Glomerular endothelial cell (primary cell): ENCODE measurements around the gene DIDO1. TPM values are rescaled to one million over a fixed set of nuclear protein-coding genes. Genes with fewer than 3 reads are reported as not detected.

Source experiments
- DNase-seq: peaks from one replicate; pipeline ENCODE4 v3.0.0-alpha.2; 2011; ENCODE audit warnings: low read depth, low spot score; ENCODE audit errors: extremely low read depth
- total RNA-seq: library from RNA; depleted of rRNA; stranded (reverse); fragments of >200 nt; gene quantifications from 2 replicates; pipeline ENCODE4 v1.2.3, GENCODE V29; 2015

Gene DIDO1
- total RNA-seq, 1 donor from 2014 or later: 50.3 TPM

- DNase-seq: no peak
Observed at GRCh38 chr20:62951896-62952372, 25.6 kb upstream of the DIDO1 start.

GRCh38 chr20:62951143-62951895 lies 25.0 kb upstream of the DIDO1 start:
- no peak for DNase-seq

DNA sequence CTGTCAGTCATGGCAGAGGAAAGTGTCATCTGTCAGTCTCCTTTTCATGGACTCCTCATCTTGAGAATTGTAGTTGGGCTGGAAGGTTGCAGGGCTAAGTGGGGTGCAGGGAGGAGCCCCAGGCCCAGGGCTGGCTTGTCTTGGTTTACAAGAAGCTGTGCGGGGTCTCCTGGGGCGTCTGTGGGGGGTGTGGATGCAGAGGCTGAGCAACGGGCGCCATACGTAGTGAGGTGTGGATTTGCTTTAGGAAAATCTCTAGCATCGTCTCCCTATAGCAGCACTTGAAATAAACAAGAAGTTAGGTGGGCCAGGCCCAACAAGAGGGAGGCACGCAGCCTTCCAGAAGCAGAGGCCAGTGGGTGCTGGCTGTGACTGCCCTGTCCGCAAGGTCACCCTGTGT lies 24.4 kb upstream of the DIDO1 start:
- no peak for DNase-seq

- no peak for DNase-seq
Observed at GRCh38 chr20:62949962-62950361, 23.7 kb upstream of the DIDO1 start.

DNA sequence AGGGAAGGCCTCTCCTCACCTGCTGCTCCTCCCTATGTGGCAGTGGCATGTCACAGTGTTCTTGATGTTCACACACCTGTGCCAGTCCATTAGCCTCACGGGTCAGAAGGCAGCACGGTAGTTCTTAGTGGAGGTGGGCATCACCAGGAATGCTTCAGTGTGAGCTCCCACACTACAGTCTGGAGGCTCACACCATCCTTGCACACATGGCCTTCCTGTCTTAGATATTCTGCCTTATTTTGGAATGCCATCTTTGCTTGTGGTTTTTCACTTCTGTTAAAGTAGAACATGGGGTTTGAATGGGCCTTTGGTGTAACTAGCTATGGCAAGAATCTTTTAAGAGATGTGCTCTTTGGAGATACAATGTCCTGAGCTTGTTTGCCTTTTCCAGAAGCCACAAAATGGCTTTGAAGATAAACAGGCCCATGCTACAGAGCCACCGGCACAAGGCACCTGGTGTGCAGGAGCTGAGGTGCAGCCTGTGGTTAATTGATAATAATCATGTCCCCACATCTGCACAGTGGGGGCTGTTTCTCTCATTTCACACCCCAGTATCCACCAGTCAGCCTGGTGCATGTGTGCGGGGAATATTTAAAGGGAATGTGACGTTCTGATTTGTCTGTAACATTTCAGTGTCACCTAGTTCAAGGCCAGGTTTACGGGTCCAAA lies 23.0 kb upstream of the DIDO1 start:
- DNase-seq: no peak

DNA sequence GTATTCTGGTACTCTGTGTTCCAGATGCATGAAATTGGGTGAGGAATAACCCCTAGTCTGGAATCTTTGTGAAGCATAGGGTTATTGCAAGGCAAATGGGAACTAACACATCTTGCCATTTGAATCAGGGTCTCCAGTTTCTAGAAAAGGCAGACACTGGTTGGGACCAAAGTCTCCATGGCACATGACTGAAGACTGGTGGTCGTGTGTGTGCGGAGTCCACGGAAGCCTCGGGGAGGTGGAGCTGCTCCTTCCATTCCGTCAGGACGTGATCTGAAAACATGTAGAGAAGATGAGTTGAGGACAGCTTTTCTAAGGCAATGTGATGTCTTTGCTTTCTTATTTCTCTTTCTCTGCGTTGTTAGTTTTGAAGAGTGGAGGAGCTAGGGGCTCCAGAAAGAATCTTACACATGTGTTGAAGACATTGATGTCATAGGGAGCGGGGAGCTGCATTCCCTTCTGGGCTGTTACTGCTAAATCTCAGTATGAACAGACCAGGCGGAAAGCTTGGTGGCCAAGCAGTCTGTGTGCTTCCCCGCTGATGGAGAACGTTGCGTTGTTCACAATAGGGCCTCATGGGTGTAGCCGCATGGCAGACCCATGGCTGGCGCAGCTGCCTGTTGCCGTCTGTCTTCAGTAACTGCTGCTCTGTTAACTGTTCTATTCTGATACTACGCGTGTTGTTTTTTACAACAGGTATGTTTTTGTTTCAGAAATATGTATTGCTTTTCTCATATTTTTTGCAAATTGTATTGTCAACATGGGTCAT lies 21.4 kb upstream of the DIDO1 start:
- no peak for DNase-seq

GRCh38 chr20:62946918-62947317 lies 20.6 kb upstream of the DIDO1 start:
- no peak for DNase-seq

GRCh38 chr20:62945771-62946339 lies 19.6 kb upstream of the DIDO1 start:
- DNase-seq: no peak

DNA sequence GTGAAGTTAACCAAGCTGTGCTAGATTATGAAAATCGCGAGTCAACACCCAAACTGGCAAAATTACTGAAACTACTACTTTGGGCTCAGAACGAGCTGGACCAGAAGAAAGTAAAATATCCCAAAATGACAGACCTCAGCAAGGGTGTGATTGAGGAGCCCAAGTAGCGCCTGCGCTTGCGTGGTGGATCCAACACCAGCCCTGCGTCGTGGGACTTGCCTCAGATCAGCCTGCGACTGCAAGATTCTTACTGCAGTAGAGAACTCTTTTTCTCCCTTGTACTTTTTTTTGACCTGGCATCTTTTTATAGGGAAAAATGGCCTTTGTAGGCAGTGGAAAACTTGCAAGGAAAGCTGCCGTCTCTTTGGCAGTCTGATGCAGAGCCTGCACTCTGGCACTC lies 18.4 kb upstream of the DIDO1 start:
- no peak for DNase-seq

- no peak for DNase-seq
Observed at GRCh38 chr20:62944184-62944583, 17.9 kb upstream of the DIDO1 start.

DNA sequence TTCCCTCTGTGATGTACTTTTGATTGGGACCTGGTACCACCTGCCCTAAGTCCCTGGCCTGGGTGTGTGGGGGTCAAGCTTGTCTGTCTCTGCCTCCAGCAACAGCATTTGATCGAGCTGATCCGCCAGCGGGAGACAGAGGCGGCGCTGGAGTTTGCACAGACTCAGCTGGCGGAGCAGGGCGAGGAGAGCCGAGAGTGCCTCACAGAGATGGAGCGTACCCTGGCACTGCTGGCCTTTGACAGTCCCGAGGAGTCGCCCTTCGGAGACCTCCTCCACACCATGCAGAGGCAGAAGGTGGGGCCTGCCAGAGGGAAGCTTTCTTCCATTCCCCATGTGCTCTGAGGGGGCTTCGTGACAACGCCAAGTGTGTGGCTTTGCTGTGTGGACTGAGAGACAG lies 17.1 kb upstream of the DIDO1 start:
- DNase-seq: no peak

DNA sequence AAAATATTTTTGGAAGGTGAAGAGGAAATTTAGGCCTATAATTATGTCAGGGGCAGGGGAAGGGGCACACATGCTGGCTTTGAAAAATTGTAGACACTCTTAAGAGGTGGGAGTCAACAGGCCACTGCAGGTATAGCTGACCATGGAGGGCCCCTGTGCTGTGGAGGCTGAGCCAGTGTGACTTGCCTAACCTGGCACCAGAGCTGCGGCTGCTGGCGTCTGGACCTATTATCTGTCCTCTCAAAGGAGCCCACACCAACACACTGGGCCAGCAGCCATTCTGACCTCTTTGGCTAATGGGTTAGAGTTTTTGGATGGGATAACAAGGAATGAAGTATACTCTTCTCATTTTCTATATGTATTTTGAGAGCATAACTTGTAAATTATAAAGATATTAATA lies 16.2 kb upstream of the DIDO1 start:
- no peak for DNase-seq

GRCh38 chr20:62941792-62942191 lies 15.5 kb upstream of the DIDO1 start:
- no peak for DNase-seq

- DNase-seq: no peak
Observed at GRCh38 chr20:62940875-62941274, 14.6 kb upstream of the DIDO1 start.

DNA sequence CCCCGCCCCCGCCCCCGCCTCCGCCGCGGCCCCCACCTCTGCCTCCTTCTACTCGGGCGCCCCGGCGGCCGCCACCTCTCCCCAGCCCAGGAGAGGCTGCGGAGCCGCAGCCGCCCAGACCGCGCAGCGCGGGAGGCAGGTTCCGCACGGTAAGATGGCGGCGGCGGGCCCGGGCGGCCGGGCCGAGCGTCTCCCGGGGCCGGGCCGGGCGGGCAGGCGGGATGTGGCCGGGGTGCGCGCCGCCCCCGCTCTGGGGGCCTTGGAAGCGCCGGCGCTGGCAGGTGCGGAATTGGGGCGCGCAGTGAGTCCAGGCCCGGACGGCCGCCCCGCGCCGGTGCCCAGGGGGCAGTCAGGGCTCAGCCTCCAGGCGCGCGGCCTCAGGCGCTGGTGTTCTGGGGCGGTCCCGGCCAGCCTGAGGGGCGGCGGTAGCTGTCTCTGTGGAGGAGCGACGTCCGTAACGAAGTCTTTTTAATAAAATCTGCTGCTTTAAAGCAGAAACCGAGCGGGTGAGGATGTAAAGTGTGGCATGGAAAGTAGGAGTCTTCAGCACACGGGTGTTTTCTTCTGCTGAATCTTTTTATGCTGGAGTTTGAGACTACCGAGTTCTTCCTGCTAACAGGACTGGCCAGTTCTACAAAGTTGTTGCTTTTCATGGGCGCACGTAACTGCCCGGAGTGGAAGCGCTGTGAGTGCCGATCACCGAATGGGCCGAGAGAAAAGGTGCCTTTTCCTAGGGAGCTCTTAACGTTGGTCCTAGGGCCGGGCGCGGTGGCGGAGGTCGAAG lies 12.0 kb upstream of the DIDO1 start, which contains the start of gene GID8:
TSS of gene GID8 (plus strand) at position 43 of the 784 bp plus-strand sequence. CDS start 3,356 bp downstream, outside the sequence.
- no peak for DNase-seq

DNA sequence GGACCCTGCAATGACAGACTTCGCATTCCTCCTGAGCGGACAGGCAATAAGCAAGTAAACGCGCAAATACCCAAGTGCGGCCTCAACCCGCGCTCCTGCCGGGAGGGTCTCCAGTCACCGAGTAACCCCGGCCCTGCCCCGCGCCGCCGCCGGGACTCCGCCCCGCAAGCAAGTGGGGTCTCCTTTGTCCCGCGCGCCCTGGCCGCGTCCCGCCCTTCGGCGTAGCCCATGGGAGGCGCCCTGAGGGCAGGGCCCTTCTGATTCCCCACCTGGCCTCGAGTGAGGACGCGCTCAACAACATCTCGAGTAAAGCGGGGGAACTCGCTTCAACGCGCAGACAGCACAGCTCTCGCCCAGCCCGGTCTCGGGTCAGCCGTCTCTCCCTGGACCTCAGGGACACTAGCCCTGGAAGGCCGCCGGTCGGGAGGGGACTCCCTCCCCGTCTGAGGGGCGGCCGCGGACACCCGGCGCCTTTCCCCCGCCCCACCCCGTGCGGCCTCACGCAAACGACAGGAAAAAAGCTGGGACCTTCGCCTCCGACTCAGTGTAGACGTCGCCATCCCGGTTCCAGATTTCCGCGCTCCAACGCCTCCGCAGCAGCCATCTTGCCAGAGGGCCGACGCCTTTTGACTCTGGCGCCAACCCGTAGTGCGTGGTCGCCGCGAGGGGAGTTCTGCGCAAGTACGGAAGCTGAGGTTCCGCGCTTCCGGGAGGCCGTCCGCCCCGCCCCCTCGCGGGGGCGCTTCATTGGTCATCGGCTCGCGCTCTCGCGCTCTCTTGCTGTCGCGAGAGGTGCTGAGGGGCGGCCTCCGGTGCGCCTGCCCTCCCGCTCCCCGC lies 11.2 kb upstream of the DIDO1 start:
- DNase-seq: no peak

GRCh38 chr20:62935968-62936585 lies 9.8 kb upstream of the DIDO1 start:
- no peak for DNase-seq

DNA sequence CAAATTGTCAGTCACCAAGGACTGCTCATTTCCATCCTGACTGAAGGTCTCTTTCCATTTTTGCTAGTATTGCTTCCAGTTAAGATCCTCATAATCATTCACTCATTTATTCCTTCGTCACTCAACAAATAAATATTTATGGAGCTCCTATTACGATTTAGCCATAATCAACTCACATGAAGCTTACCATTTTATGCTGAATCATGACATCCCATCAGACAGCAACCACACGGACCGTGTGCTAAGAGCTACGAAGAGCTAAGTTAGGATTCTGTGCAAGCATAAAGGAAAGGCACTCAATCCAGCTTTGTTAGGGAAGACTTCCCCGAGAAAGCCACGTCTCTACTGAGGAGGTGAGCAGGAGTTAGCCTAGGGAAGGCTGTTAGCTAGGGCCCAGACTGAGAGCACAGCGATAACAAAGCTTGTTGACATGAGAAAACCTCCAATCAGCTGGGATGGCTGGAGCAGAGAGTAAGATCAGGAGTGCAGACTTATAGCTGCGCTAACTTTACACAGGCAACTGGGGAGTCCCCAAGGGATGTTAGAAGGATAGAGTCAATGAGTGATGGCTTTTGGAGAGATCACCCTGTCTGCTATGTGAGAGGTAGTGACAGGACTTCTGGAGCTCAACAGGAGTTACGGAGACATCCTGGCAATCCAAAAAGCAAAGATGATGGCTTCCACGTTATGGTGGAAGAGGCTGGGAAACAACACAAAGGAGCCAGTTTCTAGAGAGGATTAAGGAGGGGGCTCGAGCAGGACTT lies 9.1 kb upstream of the DIDO1 start:
- DNase-seq: no peak
